DMS 273 treated with DMSO at 0.1 percent for 48 hours (cell line): ENCODE results near the gene CAPZB.
"Not testable (repeated sequence)": the region's sequence is repeated elsewhere in the genome, so short reads cannot be mapped to it uniquely, and the experiment has no call there.

Experiments
- DNase-seq: peaks from one replicate; lab custom pipeline; 2025; lab: John Stamatoyannopoulos, UW

CAPZB gene

DNA sequence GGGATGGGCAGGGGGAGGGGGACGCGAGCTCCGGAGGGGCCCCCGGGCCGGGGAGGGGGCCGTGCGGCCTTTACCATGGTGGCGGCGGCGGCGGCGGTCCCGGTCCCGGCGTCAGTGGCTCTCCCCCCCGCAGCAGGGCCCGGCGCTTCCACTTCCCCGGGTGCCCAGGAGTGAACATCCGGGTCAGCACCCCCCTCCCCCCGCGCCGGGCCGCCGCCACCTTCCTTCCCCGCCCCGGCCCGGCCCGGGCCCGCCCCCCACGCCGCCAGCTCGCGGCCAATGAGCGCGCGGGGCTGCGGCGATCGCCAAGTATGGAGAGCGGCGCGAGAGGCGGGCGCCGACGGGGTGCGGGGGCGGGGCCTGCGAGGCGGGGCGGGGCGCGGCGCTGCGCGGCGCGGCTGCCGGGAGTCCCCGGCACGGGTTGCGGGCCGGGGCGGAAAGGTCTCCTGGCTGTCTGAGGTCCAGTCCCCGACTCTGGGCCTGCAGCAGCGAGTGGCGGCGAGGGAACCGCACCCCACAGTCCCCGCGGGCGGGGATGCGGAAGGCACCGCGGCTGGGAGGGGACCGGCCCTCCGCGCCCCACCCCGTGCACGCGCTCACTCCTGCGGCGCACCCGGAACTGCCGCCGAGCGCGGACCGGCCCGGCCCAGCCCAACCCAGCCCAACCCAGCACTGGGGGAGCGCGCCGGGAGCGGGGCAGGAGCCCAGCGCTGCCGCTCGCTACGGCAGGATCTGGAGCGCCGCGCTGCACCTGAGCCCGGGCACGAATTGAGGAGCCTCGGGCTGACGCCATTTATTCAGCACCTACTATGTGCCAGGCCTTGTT is at the start of gene CAPZB:
TSS of gene CAPZB (minus strand) at position 178 of the 826 bp plus-strand sequence. CDS start at position 77, 101 bp downstream.
- peak; percentile 51 for DNase-seq

DNA sequence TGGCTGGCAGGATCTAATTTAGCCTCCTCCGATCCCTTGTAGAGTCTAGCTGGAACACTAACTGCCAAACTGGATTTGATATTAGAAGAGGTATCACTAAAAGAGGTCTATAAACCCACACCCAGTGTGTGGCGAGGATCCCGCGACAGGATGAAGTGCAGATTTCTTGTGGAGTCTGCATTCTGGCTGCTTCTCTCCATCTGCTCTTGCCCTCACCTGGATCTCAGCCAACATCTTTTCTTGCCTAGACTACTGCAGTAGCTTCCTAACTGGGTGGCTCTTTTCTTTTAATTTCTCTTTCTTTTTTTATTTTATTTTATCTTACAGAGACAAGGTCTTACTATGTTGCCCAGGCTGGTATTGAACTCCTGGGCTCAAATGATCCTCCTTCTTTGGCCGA is 48.9 kb upstream of the CAPZB start:
- DNase-seq = peak; percentile 22

DNA sequence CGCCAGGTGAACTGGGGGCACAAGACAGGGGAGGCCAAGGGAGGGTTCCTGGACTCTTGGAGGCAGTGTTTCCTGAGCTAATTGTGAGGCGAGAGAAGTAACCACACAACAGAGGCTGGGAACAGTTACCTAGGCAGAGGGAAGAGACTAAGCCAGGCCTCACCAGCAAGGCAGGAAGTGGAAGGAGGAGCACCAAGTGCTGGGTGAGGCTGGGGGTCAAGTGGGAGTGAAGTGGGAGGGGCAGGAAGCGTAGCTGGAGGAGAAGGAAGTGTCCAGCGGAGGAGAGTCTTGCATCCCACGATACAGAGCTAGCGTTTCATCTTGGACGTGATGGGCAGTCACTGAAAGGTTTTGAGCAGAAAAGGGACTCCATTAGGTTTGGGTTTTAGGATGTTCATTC is 48.3 kb upstream of the CAPZB start:
- DNase-seq = no peak

DNA sequence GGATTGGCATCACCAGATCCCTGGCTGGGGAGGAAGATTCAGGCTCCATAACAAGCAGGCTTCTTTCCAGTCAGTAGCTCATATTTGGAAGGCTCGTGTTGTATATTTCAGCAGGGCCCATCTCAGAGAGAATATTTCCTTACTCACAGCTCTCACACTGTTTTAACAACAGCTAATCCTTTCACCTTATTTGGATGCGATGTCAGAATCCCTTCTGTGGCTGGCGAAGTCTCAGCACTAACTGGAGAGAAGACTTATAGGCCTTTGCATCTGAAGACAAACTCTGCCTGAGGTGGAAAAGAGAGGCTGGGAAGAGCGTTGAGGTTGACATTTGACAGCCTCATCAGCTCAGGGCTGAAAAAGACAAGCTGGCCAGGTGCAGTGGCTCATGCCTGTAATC is 47.2 kb upstream of the CAPZB start:
- no peak for DNase-seq

DNA sequence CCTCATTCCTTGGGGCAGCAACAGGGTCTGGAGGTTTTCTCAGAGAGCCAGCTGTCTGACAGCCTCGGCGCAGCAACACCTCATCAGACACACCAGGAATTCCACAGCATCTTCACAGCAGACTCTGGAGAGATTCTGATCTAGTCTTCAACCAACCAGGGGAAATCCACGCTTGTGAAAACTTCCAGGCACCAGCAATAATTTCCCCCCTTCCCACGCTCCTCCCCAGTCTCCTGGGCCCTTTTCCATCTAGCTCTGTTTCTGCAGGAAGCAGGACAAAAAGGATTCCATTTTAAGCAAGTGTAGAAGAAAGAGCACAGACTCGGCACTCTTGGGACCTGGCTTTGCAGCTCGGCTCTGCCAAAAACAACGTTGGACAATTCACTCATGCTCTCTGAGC is 44.3 kb upstream of the CAPZB start:
- no peak for DNase-seq

DNA sequence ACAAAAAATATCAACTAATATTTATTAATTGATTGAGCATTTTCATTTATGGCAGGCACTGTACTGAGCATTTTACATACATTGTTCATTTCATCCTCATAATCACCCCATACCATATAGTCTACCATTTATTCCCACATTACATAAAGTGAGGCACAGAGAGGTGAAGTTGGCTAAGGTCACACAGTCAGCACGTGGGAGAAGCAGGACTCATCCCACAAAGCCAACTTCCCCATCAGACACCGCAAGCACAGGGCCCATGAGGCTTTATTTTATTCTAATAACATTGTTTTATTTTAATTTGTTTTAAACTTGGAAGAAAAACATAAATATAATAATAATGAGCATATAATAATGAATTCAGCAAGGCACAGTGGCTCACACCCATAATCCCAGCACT is 43.1 kb upstream of the CAPZB start:
- no peak for DNase-seq

DNA sequence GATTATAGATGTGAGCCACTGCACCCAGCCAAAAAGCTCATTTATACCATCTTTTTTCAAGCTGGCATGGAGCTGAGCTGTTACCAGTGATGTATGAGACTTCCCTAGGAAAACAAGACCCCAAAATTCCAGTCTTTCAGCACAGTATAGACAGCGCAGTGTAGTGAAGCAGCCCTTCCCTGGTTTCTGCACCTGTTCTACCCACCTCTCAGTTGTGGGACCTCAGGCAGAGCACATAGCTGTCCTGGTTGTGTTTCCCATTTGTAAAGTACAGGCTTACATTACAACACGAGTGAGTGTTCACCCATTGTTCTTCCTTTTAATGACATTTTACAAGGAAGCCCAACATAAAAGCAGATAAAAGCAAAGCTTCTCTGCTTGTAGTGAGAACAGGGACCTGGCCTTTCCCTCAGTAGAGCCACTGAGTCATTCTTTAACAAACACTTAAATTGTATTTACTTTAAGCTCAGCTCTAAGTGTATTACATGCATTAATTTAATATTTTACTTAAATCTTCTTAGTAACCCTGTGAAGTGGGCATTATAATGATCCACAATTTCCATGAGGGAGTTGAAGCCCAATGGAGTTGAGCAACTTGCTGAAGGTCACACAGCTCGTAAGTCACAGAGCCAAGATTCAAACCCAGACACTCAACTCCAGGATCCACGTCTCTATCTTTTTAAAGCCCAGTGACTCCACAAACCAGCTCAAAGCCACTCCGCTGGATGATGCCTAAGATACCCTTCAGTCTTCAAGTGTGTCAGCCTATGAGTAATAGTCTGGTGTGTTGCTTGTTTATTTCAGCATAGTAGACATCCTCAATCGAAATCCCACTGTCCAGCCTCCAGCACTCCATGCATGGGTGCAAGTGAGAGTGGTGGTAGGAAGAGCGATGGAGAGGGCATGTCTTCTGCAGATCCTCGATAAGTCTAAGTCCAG is 40.5 kb upstream of the CAPZB start:
- DNase-seq = no peak

DNA sequence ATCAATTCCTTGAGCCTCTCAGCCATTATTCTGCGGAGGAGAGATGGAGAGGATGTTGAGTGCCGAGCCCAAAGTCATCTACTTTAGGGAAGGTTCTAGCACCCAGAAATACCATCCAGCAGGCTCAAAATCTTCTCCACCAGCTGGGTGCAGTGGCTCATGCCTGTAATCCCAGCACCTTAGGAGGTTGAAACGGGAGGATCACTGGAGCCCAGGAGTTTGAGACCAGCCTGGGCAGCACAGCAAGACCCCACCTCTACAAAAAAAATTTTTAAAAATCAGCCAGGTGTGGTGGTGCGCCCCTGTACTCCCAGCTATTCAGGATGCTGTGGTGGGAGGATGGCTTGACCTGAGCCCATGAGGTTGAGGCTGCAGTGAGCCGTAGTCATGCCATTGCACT is 39.5 kb upstream of the CAPZB start:
- no peak for DNase-seq

DNA sequence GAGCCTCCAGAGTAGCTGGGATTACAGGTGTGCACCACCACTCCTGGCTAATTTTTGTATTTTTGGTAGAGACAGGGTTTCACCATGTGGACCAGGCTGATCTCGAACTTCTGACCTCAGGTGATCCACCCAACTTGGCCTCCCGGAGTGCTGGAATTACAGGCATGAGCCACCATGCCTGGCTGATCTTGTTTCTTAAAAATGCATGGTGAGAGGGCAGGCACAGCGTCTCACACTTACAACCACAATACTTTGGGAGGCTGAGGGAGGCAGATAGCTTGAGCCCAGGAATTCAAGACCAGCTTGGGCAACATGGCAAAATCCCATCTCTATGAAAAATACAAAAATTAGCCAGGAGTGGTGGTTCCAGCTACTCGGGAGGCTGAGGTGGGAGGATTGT is 37.2 kb upstream of the CAPZB start:
- not testable (repeated sequence) for DNase-seq

DNA sequence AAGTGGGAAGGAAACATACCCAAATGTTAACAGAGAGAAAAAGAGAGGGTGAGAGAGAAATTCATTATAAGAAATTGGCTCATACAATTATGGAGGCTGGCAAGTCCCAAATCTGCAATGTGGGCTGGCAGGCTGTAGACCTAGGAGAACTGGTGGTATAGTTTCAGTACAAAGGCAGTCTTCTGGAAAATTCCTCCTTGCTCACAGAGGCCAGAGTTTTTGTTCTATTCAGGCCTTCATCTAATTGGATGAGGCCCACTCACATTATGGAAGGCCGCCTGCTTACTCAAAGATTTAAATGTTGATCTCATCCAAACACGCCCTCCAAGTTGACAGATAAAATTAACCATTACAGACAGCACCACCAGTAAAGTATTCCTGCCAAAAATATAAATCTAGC is 36.1 kb upstream of the CAPZB start:
- DNase-seq = no peak

DNA sequence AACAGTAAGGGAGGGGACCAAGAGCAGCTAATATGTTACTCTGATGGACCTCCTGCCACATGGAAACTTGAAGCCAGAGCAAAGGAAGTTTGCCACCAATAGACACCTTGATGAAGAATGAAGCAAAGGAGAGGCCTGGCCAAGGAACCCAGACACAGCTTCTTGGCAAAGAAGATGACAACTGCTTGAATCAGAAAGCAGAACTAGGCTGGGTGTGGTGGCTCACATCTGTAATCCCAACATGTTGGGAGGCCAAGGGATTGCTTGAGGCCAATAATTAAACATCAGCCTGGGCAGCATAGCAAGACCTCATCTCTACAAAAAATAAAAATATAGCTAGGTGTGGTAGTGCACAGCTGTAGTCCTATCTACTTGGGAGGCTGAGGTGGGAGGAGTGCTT is 31.7 kb upstream of the CAPZB start:
- DNase-seq = no peak

DNA sequence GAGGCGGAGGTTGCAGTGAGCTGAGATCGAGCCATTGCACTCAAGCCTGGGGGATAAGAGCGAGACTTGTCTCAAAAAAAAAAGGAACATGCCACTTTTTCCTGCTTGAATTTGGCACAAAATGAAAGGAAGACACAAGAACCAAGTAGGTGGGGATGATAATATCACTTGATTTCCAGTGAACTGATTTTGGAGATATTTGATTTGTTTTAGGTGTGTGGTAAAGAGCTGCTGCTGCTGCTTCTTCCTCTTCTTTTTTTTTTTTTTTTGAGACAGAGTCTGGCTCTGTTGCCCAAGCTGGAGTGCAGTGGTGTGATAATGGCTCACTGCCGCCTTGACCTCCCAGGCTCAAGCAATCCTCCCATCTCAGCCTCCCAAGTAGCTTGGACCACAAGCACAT is 29.9 kb upstream of the CAPZB start:
- no peak for DNase-seq

DNA sequence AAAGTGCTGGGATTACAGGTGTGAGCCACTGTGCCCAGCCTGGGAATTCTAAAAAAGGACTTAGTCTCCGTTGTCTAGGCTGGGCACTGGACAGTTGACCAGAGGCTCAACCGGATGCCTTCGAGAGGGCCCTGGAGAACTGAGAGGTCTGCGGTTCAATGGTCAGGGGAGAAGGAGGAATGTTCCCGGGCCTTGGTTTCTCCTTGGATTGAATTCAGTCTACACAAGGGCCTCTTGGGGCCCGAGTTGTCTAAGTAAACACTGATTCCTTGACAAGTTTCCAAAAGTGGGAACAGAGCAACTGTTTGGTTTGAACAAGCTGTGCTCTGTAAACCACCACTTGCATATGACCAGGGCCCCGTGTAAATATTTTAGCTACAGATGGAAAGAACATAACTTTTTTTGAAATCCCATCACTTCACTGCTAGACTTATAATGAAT is 29.1 kb upstream of the CAPZB start:
- DNase-seq = no peak

DNA sequence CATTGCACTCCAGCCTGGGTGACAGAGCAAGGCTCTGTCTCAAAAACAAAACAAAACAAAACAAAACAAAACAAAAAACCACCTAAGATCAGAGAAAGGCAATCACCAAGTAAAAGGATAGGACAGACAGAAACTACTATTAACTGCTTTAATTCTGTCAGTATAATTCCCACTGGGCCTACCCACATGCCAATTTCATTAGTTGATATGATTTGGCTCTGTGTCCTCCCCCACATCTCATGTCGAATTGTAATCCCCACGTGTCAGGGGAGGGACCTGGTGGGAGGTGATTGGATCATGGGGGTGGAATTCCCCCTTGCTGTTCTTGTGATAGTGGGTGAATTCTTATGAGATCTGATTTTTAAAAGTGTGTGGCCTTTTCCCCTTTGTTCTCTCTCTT is 27.2 kb upstream of the CAPZB start:
- DNase-seq = no peak

DNA sequence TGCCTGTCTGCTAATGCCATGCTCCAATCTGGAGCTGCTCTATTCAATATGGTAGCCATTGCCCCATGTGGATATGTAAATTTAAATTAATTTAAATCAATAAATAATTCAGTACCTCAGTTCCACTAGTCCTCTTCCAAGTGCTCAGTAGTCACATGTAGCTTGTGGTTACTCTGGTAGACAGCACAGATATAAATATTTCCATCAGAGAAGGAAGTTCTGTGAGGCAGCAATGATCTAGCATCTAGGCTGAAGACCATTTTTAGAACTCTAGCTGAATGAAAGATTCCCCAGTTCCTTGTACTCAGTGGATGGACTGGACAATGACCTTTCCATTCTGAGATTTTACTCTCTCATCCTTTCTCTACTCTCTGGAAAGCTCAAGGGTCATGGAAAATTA is 25.8 kb upstream of the CAPZB start:
- DNase-seq = no peak

DNA sequence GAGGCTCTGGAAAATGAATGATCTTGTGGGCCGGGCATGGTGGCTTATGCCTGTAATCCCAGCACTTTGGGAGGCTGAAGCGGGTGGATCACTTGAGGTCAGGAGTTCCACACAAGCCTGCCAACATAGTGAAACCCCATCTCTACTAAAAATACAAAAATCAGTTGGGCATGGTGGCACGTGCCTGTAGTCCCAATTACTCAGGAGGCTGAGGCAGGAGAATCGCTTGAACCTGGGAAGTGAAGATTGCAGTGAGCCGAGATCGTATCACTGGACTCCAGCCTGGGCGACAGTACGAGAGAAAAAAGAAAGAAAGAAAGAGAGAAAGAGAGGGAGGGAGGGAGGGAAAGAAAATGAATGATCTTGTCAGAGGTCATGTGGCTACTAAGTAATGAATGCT is 24.3 kb upstream of the CAPZB start:
- DNase-seq = not testable (repeated sequence)

DNA sequence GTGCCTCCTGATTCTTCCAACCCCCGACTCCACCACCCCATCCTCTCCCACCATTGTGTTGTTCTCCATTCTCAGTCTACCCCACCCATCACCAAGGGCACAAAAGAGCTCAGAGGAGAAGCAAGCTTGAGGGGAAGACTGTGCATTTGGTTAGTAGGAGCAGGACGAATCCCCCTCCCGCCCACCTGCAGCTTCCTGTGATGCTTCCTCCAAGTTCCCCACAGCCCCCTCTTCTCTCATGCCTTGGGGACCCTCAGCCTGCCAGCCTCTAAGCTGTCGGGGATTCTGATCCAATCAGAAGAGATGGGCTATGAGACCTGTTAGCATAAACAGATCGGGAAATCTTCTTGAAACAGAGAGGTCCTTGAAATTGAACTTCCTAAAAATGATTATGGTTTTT is 22.2 kb upstream of the CAPZB start:
- no peak for DNase-seq

DNA sequence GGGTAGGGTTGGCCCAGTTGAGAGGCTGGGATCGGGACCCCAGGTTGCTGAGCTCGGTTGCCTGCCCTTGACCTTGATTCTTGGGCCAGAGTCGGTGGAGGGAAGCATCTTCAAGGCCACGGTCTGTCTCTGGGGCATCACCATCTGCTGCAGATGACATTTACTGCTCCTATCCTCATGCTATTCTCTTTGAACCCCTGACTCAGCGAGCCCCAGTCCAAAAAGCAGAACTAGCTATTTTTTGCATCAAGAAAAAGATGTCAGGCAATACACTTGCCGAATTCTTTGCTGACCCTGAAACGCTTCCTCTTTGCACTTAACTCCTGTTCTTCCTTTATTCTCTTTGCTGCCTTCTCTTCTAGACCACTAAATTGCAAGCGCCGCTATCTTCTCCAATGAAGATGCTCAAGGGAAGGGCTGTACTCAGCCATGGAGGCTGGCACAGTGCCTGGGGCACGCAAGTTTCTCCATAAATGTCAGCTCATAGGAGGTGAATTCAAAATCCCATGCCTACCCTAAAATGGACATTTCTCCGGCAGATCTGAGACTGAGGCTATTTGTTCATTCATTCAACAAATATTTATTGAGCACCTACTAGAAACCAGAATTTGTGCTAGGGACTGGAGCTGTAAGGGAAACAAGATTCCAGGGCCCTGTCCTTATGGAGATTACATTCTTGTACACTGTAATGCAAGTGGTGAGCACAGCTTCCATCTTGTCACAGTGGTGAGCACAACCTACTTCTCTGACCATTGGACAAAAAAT is 20.5 kb upstream of the CAPZB start:
- no peak for DNase-seq

DNA sequence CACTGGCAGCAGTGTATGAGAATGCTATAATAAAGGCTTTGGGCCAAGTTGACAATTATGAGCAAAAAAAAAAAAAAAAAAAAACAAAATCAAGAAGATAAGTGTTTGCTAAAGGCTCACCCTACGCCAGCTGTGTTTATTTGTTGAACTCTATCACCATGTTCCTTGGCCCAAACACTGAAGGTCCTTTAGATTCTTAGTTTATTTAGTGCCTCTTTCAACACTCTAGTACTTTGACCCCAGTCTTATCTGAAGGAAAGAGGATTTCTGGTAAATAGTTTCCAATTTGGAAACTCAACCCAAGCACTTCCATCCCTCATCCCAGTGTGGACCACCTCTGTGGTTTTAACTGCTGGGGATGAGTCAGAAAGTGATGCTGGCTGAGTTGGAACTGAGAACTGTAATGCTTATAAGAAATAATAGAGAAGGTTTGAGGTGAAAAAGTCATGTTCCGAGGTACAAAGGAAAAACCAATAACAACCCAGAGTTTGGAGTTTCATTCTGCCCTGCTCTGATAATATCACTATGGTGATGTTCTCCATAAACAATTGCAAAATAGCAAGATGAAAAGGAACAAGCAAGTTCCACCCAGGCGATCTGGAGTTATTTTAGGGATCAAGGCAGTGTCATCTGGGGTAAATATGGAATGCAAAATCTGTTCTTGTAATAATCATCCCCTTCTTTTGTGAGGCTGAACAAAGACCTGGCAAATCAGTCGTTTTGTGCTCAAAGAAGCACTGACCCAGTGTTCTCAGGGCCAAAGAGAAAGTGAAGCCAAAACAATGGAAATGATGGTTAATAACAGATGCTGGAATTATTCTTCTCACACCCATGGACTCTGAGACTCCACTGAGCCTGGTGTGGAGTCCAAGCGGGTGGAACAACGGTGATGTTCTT is 19.7 kb upstream of the CAPZB start:
- DNase-seq = no peak

DNA sequence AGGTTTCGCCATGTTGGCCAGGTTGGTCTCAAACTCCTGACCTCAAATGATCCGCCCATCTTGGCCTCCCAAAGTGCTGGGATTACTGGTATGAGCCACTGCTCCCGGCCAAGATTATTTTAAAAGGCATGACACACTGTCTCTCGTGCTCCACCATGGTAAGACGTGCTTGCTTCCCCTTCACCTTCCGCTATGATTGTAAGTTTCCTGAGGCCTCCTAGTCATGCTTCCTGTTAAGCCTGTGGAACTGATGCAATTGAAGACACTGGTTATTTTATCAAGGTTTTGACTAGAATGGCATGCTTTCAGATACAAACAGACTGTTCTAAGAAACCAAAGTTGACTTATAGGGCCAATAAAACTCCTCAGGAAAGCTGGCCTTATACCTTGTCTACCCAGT is 16.9 kb upstream of the CAPZB start:
- DNase-seq = not testable (repeated sequence)

DNA sequence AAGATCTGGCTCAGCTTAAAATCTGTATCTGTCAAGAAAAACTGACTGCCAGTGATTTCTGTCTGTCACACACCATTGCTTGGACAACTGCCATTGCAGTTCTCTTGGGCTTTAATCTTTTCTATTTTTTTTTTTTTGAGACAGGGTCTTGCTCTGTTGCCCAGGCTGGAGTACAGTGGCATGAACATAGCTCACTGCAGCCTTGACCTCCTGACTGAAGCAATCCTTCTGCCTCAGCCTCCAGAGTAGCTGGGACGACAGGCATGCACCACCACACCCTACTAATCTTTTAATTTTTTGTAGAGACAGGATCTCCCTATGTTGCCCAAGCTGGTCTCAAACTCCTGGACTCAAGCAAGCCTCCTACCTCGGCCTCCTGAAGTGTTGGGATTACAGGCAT is 14.5 kb upstream of the CAPZB start:
- DNase-seq = not testable (repeated sequence)
